Measurements from ENCODE around the gene SH3PXD2A.

DNA sequence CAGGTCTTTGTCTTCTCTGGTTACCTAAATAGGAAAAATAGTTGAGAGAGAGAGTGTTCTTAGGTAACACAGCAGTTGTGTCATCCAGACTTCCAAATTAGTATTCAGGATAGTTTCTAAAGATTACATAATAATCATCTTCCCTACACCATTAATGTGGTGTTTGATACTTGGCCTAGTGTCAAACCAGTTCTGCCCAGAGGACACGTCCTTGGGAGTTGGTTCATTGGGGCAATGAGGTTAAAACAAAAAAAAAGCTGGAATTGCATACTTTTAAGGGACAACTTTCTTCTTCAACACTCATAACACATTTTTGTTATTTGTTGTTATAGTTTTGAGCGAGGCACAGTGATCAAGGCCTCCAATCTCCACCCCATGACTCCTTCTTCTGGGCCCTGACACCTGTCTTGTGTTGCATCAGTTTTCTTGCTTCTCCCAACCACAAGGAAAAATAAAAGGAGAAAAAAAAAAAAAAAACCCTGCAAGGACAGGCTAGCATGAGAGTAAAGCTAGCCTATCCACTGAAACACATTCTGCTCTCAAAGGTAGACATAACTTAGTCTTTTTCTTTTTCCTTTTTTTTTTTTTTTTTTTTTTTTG is 33.8 kb upstream of the SH3PXD2A start:
- TF ChIP-seq, protein P1, sequence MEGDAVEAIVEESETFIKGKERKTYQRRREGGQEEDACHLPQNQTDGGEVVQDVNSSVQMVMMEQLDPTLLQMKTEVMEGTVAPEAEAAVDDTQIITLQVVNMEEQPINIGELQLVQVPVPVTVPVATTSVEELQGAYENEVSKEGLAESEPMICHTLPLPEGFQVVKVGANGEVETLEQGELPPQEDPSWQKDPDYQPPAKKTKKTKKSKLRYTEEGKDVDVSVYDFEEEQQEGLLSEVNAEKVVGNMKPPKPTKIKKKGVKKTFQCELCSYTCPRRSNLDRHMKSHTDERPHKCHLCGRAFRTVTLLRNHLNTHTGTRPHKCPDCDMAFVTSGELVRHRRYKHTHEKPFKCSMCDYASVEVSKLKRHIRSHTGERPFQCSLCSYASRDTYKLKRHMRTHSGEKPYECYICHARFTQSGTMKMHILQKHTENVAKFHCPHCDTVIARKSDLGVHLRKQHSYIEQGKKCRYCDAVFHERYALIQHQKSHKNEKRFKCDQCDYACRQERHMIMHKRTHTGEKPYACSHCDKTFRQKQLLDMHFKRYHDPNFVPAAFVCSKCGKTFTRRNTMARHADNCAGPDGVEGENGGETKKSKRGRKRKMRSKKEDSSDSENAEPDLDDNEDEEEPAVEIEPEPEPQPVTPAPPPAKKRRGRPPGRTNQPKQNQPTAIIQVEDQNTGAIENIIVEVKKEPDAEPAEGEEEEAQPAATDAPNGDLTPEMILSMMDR (conservative IDR thresholded peaks at IDR 0.05; ENCODE audit: low read depth in 2 of 2) = no peak
- TF ChIP-seq, protein P2, sequence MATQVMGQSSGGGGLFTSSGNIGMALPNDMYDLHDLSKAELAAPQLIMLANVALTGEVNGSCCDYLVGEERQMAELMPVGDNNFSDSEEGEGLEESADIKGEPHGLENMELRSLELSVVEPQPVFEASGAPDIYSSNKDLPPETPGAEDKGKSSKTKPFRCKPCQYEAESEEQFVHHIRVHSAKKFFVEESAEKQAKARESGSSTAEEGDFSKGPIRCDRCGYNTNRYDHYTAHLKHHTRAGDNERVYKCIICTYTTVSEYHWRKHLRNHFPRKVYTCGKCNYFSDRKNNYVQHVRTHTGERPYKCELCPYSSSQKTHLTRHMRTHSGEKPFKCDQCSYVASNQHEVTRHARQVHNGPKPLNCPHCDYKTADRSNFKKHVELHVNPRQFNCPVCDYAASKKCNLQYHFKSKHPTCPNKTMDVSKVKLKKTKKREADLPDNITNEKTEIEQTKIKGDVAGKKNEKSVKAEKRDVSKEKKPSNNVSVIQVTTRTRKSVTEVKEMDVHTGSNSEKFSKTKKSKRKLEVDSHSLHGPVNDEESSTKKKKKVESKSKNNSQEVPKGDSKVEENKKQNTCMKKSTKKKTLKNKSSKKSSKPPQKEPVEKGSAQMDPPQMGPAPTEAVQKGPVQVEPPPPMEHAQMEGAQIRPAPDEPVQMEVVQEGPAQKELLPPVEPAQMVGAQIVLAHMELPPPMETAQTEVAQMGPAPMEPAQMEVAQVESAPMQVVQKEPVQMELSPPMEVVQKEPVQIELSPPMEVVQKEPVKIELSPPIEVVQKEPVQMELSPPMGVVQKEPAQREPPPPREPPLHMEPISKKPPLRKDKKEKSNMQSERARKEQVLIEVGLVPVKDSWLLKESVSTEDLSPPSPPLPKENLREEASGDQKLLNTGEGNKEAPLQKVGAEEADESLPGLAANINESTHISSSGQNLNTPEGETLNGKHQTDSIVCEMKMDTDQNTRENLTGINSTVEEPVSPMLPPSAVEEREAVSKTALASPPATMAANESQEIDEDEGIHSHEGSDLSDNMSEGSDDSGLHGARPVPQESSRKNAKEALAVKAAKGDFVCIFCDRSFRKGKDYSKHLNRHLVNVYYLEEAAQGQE (IDR thresholded peaks at IDR 0.05; ENCODE audit: unreplicated experiment) = no peak
